HepG2 (cell line): ENCODE data around the gene H3-3A. TPM values are rescaled to one million over a fixed set of nuclear protein-coding genes. Genes with fewer than 3 reads are reported as not detected.
A peak's percentile ranks its signal among the peaks of the same experiment; 100 is the strongest.

Experiments
- ATAC-seq: fragments of 200-7000 bp; cut with Tn5 transposase; 3 replicates; pipeline ENCODE4 v1.9.1; 2020; ENCODE audit warnings: mild to moderate bottlenecking, moderate library complexity
- BruUV-seq: library from RNA; stranded (reverse); fragments of 400-500 nt; replicated peaks from 2 replicates; lab custom pipeline; 2021; lab: Mats Ljungman, UMichigan
- CTCF ChIA-PET: fragments of 300-600 bp; formaldehyde crosslinking; extraction: SDS; loops from one replicate; lab custom pipeline; 2021; ENCODE audit warnings: low total read pairs, inconsistent platforms, low intra/inter-chr PET ratio; lab: Yijun Ruan, JAX
- POLR2A ChIA-PET: fragments of 350-600 bp; sonication (Branson Sonifier 250); formaldehyde crosslinking; loops from one replicate; lab custom pipeline; 2020; ENCODE audit warnings: antibody characterized with exemption, inconsistent platforms; lab: Yijun Ruan, JAX
- DNase-seq: peaks from one replicate; pipeline ENCODE4 v3.0.0-alpha.2; 2015; ENCODE audit warnings: low spot score
- FAIRE-seq: peaks from 3 replicates; lab custom pipeline; 2011; peaks lifted over from hg19 to GRCh38; lab: Jason Lieb, UNC
- H2AFZ ChIP-seq: one replicate; pipeline ENCODE4 v1.6.1; 2011; ENCODE audit warnings: low read length, inconsistent platforms
- H3K27ac ChIP-seq: fragments of 300-600 bp; 3 replicates; pipeline ENCODE4 v1.8.0; 2011; ENCODE audit warnings: mixed run types, mild to moderate bottlenecking, mixed read lengths, low read length, inconsistent platforms; ENCODE audit not compliant: insufficient read depth; ENCODE audit errors: extremely low read length
- H3K27me3 ChIP-seq, 2 experiments: fragments of 200-600 bp in 1 of 2; 2 replicates in 1 of 2; 3 replicates in 1 of 2; pipeline versions ENCODE4 v1.6.0 to v1.8.0; 2011; ENCODE audit warnings: low read length in 2 of 2, mild to moderate bottlenecking in 2 of 2, moderate library complexity in 2 of 2, inconsistent platforms in 1 of 2; ENCODE audit not compliant: insufficient read depth in 2 of 2, control insufficient read depth in 1 of 2
- H3K36me3 ChIP-seq, 2 experiments: fragments of 200-600 bp in 1 of 2; replicated peaks in 1 of 2; 2 replicates in 1 of 2; 3 replicates in 1 of 2; pipeline versions ENCODE4 v1.5.1 to v1.8.0; 2011; ENCODE audit warnings: low read length in 2 of 2, inconsistent platforms in 1 of 2; ENCODE audit not compliant: insufficient read depth in 2 of 2, control insufficient read depth in 1 of 2
- H3K4me1 ChIP-seq: 2 replicates; pipeline ENCODE4 v1.5.1; 2012; ENCODE audit warnings: low read length, inconsistent platforms; ENCODE audit not compliant: insufficient read depth
- H3K4me2 ChIP-seq: 2 replicates; pipeline ENCODE4 v1.6.0; 2011; ENCODE audit warnings: low read depth, low read length, inconsistent platforms
- H3K4me3 ChIP-seq, 3 experiments: fragments of 200-600 bp in 1 of 3; sonication (generic), shearing (Covaris generic) in 1 of 3; replicated peaks in 1 of 3; 2 replicates each; pipeline ENCODE4 v1.5.1; 2011 to 2016; ENCODE audit warnings: low read length in 3 of 3, inconsistent platforms in 2 of 3, low read depth in 2 of 3, mild to moderate bottlenecking in 2 of 3, control low read depth in 1 of 3, mixed read lengths in 1 of 3; ENCODE audit not compliant: insufficient read depth in 1 of 3
- H3K79me2 ChIP-seq: one replicate; pipeline ENCODE4 v1.6.1; 2011; ENCODE audit warnings: low read length, inconsistent platforms; ENCODE audit not compliant: insufficient read depth
- H3K9ac ChIP-seq: 2 replicates; pipeline ENCODE4 v1.6.0; 2011; ENCODE audit warnings: mild to moderate bottlenecking, low read depth, low read length, inconsistent platforms; ENCODE audit not compliant: insufficient read depth
- H3K9me3 ChIP-seq: 2 replicates; pipeline ENCODE4 v1.5.1; 2012; ENCODE audit warnings: mild to moderate bottlenecking, low read length
- H4K20me1 ChIP-seq: 2 replicates; pipeline ENCODE4 v1.6.0; 2011; ENCODE audit warnings: inconsistent platforms, mild to moderate bottlenecking, low read length, moderate library complexity; ENCODE audit not compliant: insufficient read depth
- KDM4B ChIP-seq: sonication (generic); formaldehyde crosslinking; IDR thresholded peaks from 2 replicates; pipeline ENCODE4 v1.4.0; 2020; ENCODE audit warnings: missing genetic modification reagents
- MEF2D ChIP-seq: sonication (generic); formaldehyde crosslinking; IDR thresholded peaks from 2 replicates; pipeline ENCODE4 v1.5.1; 2020; ENCODE audit warnings: mild to moderate bottlenecking, missing genetic modification reagents
- SP5 ChIP-seq: IDR thresholded peaks from 2 replicates; pipeline ENCODE4 v1.6.1; 2016; ENCODE audit warnings: low read depth, borderline replicate concordance
- TAF1 ChIP-seq: sonication (generic); formaldehyde crosslinking; IDR thresholded peaks from 2 replicates; pipeline ENCODE4 v1.4.0; 2020; ENCODE audit warnings: missing genetic modification reagents
- ZNF263 ChIP-seq: sonication (generic); formaldehyde crosslinking; IDR thresholded peaks from 2 replicates; pipeline ENCODE4 v1.4.0; 2020; ENCODE audit warnings: missing genetic modification reagents
- ZNF331 ChIP-seq: sonication (generic); formaldehyde crosslinking; IDR thresholded peaks from 2 replicates; pipeline ENCODE4 v1.4.0; 2020; ENCODE audit warnings: missing genetic modification reagents
- WGBS: methylation state at CpG from one replicate; pipeline ENCODE4 v1.1.6; 2017; ENCODE audit warnings: low lambda C conversion rate; 5-methylcytosine and 5-hydroxymethylcytosine counted together
- in situ Hi-C: cut with HindIII; loops from 2 replicates; pipeline ENCODE4 v1.10.0; 2017; ENCODE audit warnings: low pct_unique_long_range_greater_than_20kb; ENCODE audit not compliant: extremely low pct_ligation_motif_present
- intact Hi-C: fragments of 100-400 bp; cut with micrococcal nuclease; formaldehyde crosslinking; loops from one replicate; pipeline ENCODE4 v1.10.0; 2022; ENCODE audit not compliant: unreplicated experiment
- polyA plus RNA-seq, 8 experiments: library from polyadenylated mRNA; depleted of rRNA in 3 of 8; stranded (reverse) in 7 of 8; unstranded in 1 of 8; fragments of >200 nt; fragmentation: Illumina TruSeq in 4 of 8; extraction: Trizol in 4 of 8; gene quantifications; 2 replicates each; pipeline versions ENCODE4 v1.2.1 to v1.2.3, GENCODE V29; 2011 to 2016; ENCODE audit warnings: low read depth in 4 of 8, missing spikeins in 1 of 8, mixed read lengths in 1 of 8; ENCODE audit not compliant: insufficient read depth in 1 of 8
- total RNA-seq, 5 experiments: library from RNA; depleted of rRNA; stranded (reverse); fragments of >200 nt; fragmentation: Illumina TruSeq; extraction: Trizol; gene quantifications; 2 replicates each; pipeline ENCODE4 v1.2.3, GENCODE V29; 2016; ENCODE audit warnings: low read depth in 1 of 5
- TF ChIP-seq, protein P1 (sequence below), 2 experiments: fragments of 450-650 bp in 1 of 2; sonication (generic) in 1 of 2; formaldehyde crosslinking in 1 of 2; IDR thresholded peaks; 2 replicates each; pipeline versions ENCODE4 v1.6.1 to v1.8.0; 2016 to 2022; ENCODE audit warnings: antibody characterized with exemption in 1 of 2, mild to moderate bottlenecking in 1 of 2, missing genetic modification reagents in 1 of 2

Gene H3-3A
- total and polyA plus RNA-seq, 2 of the 13 experiments (the other 11 are each of a cell fraction or from before 2014, with no cell fraction given) = 221 to 320 TPM

GRCh38 chr1:226054519-226055327 lies 7.8 kb upstream of the H3-3A start:
- POLR2A ChIA-PET = interaction anchor here (0.7 kb wide), 1 partner anchor 68 kb away, joined by 4 read pairs; no protein-coding TSS in a partner anchor
- intact Hi-C loops = no loop called here
- Histone ChIP-seq H3K27ac (no peak overlapping the region), H3K4me1 (no peaks in the 10 kb centered on the region), H3K79me2 (no peaks in the 10 kb centered on the region), H3K9ac (no peak overlapping the region), H3K36me3 (no peaks in the 10 kb centered on the region), H3K4me3 (no peak overlapping the region), H4K20me1 (no peaks in the 10 kb centered on the region), H2AFZ (no peak overlapping the region), H3K9me3 (no peaks in the 10 kb centered on the region), H3K4me2 (no peak overlapping the region), H3K27me3 (no peaks in the 10 kb centered on the region)
- 0 out of 3 replicates have a peak, but pooled peaks have one; percentile 37 for ATAC-seq
- 55% methylated on average over 6 of the region's 6 CpGs for WGBS
- TF ChIP-seq KDM4B (CRISPR knock-in tag) (no peak), SP5 (CRISPR knock-in tag) (no peak), ZNF263 (CRISPR knock-in tag) (peak; percentile 89), MEF2D (CRISPR knock-in tag) (no peak), ZNF331 (CRISPR knock-in tag) (no peak), TAF1 (no peak)
- TF ChIP-seq, protein P1, sequence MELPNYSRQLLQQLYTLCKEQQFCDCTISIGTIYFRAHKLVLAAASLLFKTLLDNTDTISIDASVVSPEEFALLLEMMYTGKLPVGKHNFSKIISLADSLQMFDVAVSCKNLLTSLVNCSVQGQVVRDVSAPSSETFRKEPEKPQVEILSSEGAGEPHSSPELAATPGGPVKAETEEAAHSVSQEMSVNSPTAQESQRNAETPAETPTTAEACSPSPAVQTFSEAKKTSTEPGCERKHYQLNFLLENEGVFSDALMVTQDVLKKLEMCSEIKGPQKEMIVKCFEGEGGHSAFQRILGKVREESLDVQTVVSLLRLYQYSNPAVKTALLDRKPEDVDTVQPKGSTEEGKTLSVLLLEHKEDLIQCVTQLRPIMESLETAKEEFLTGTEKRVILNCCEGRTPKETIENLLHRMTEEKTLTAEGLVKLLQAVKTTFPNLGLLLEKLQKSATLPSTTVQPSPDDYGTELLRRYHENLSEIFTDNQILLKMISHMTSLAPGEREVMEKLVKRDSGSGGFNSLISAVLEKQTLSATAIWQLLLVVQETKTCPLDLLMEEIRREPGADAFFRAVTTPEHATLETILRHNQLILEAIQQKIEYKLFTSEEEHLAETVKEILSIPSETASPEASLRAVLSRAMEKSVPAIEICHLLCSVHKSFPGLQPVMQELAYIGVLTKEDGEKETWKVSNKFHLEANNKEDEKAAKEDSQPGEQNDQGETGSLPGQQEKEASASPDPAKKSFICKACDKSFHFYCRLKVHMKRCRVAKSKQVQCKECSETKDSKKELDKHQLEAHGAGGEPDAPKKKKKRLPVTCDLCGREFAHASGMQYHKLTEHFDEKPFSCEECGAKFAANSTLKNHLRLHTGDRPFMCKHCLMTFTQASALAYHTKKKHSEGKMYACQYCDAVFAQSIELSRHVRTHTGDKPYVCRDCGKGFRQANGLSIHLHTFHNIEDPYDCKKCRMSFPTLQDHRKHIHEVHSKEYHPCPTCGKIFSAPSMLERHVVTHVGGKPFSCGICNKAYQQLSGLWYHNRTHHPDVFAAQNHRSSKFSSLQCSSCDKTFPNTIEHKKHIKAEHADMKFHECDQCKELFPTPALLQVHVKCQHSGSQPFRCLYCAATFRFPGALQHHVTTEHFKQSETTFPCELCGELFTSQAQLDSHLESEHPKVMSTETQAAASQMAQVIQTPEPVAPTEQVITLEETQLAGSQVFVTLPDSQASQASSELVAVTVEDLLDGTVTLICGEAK (IDR thresholded peaks at IDR 0.05) = no peak
- TF ChIP-seq, protein P1 (CRISPR knock-in tag; IDR thresholded peaks at IDR 0.05) = no peak
- DNase-seq = no peak
- no TSS peak for BruUV-seq
- no peak for FAIRE-seq
- CTCF ChIA-PET = no interaction called here
- in situ Hi-C loops = no loop called here
